T-cell (primary cell): ENCODE measurements around the gene ZNF462. TPM values are rescaled to one million over a fixed set of nuclear protein-coding genes. Genes with fewer than 3 reads are reported as not detected.

Experiments
- ATAC-seq, 4 experiments: fragments of 200-7000 bp in 3 of 4; fragments of 150-1000 bp in 1 of 4; cut with Tn5 transposase; replicated peaks in 1 of 4; 1 replicate in 3 of 4; 2 replicates in 1 of 4; pipeline ENCODE4 v1.10.0; 2021; ENCODE audit warnings: moderate library complexity in 3 of 4, mild to moderate bottlenecking in 2 of 4, moderate number of reproducible peaks in 1 of 4
- CTCF ChIA-PET, 2 donors: fragments of 300-600 bp; sonication (Branson Sonifier 250); formaldehyde crosslinking; loops; one replicate each; lab custom pipeline; 2022; ENCODE audit warnings: antibody characterized with exemption in 2 of 2; lab: Charles Lee
- POLR2A ChIA-PET, 2 donors: fragments of 300-600 bp; sonication (Branson Sonifier 250); formaldehyde crosslinking; loops; one replicate each; lab custom pipeline; 2022; ENCODE audit warnings: antibody characterized with exemption in 2 of 2; lab: Charles Lee
- DNase-seq, 35 experiments: peaks; one replicate each; pipeline versions ENCODE4 v3.0.0 to v3.0.0-alpha.2; 2013 to 2023
- H3K27ac ChIP-seq: one replicate; pipeline ENCODE4 v1.5.1; 2013; ENCODE audit warnings: low read length
- H3K27me3 ChIP-seq, 2 experiments: replicated peaks in 1 of 2; 1 replicate in 1 of 2; 2 replicates in 1 of 2; pipeline versions ENCODE4 v1.6.1 to v1.7.0; 2013; ENCODE audit warnings: low read length in 1 of 2, mixed read lengths in 1 of 2; ENCODE audit not compliant: control insufficient read depth in 2 of 2, insufficient read depth in 2 of 2; ENCODE audit errors: extremely low read depth in 1 of 2
- H3K36me3 ChIP-seq, 2 donors: 1 replicate in 1 of 2; 2 replicates in 1 of 2; pipeline versions ENCODE4 v1.6.1 to v1.7.0; 2013; ENCODE audit warnings: low read length in 1 of 2; ENCODE audit not compliant: control insufficient read depth in 2 of 2, insufficient read depth in 1 of 2; ENCODE audit errors: extremely low read depth in 1 of 2
- H3K4me1 ChIP-seq, 2 experiments: 1 replicate in 1 of 2; 2 replicates in 1 of 2; pipeline versions ENCODE4 v1.6.1 to v1.7.0; 2013; ENCODE audit warnings: low read length in 2 of 2, mixed read lengths in 1 of 2; ENCODE audit not compliant: insufficient read depth in 2 of 2, control insufficient read depth in 1 of 2; ENCODE audit errors: extremely low read depth in 1 of 2
- H3K4me3 ChIP-seq, 2 donors: 1 replicate in 1 of 2; 2 replicates in 1 of 2; pipeline versions ENCODE4 v1.5.1 to v1.7.0; 2013; ENCODE audit warnings: mild to moderate bottlenecking in 2 of 2, low read length in 1 of 2, moderate library complexity in 1 of 2; ENCODE audit not compliant: control insufficient read depth in 1 of 2; ENCODE audit errors: extremely low read depth in 1 of 2
- H3K9me3 ChIP-seq: 2 replicates; pipeline ENCODE4 v1.7.0; 2013
- H3K27ac Mint-ChIP-seq, 2 donors: one replicate each; pipeline ENCODE4 v1.8.0; 2020 to 2021; ENCODE audit warnings: mild to moderate bottlenecking in 2 of 2, mixed read lengths in 2 of 2
- H3K27me3 Mint-ChIP-seq, 2 donors: one replicate each; pipeline ENCODE4 v1.8.0; 2021 to 2022; ENCODE audit warnings: mixed read lengths in 2 of 2
- H3K36me3 Mint-ChIP-seq: one replicate; pipeline ENCODE4 v1.8.0; 2021; ENCODE audit warnings: mixed read lengths
- H3K4me1 Mint-ChIP-seq, 3 donors: one replicate each; pipeline ENCODE4 v1.8.0; 2020 to 2022; ENCODE audit warnings: mixed read lengths in 3 of 3, mild to moderate bottlenecking in 1 of 3
- H3K4me3 Mint-ChIP-seq, 3 donors: one replicate each; pipeline ENCODE4 v1.8.0; 2020 to 2022; ENCODE audit warnings: mild to moderate bottlenecking in 3 of 3, mixed read lengths in 3 of 3, moderate library complexity in 3 of 3
- H3K9me3 Mint-ChIP-seq, 3 donors: one replicate each; pipeline ENCODE4 v1.8.0; 2020 to 2022; ENCODE audit warnings: mixed read lengths in 3 of 3
- WGBS: methylation state at CpG from one replicate; pipeline ENCODE4 v1.1.5; 2013; ENCODE audit warnings: missing lambda C conversion rate; ENCODE audit not compliant: insufficient coverage; 5-methylcytosine and 5-hydroxymethylcytosine counted together
- total RNA-seq, 35 experiments: library from RNA in 6 of 35; stranded (reverse) in 6 of 35; fragments of 120-200 nt in 1 of 35; gene quantifications; one replicate each; pipeline versions ENCODE4 v1.2.1 to v1.2.4 and lab custom pipeline; 2013 to 2026

The ZNF462 gene
- total RNA-seq, 5 donors from 2014 or later (not counting 1 experiment from before 2014, with no cell fraction given), result 1.1 to 5.3 (median 2.5) TPM

DNA sequence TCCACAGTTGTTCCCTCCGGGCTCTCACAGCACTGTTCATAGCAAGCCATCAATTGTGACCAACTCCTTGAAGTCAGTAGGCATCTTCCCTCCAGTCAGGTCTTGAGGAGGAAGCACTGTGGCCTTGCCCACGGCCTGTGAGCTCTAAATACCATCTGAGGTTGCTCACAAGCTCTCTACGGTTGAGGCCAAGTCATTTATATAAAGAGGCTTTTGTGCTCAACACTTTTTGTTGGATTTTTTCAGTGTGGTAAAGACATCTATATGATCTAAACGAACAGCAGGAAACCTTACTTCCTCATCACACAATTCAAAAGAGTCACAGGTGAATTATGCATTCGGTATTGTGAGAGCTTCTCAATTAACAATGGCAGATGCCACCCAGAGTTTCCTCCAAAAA lies 97.3 kb downstream of the ZNF462 start:
- H3K9me3 ChIP-seq, result no peaks in the 10 kb centered on the region
- ChIA-PET CTCF (no interaction called here), POLR2A (interaction anchor here in 1 of 2 donors (0.6 kb wide), 1 partner anchor 124 kb away, joined by 4 read pairs; no protein-coding TSS in a partner anchor)
- peaks cover 0 to 5% (median 2%) of the 10 kb centered on the region in 3 donors for H3K9me3 Mint-ChIP-seq
- no peak overlapping the region for H3K4me3 Mint-ChIP-seq
- no peaks in the 10 kb centered on the region for H3K27me3 ChIP-seq
- no peak overlapping the region for H3K27ac Mint-ChIP-seq
- H3K36me3 Mint-ChIP-seq, result no peaks in the 10 kb centered on the region
- H3K36me3 ChIP-seq, result no peaks in the 10 kb centered on the region
- no peak overlapping the region for H3K27ac ChIP-seq
- DNase-seq (no peak), ATAC-seq (peak in 1 of 4 experiments; percentile 30)
- no CpG with 5 or more reads among the region's 5 CpGs for WGBS
- H3K4me1 ChIP-seq, result peaks cover 0 to 46% of the 10 kb centered on the region in 2 experiments
- H3K4me1 Mint-ChIP-seq, result peaks cover 4 to 34% (median 18%) of the 10 kb centered on the region in 3 donors
- H3K4me3 ChIP-seq, result no peak overlapping the region
- no peaks in the 10 kb centered on the region for H3K27me3 Mint-ChIP-seq

GRCh38 chr9:106961623-106962022 lies 98.7 kb downstream of the ZNF462 start:
- POLR2A ChIA-PET, result interaction anchor here in 1 of 2 donors (0.6 kb wide), 1 partner anchor 18 kb away, joined by 4 read pairs; no protein-coding TSS in a partner anchor
- WGBS, result 66% methylated on average over 2 of the region's 2 CpGs
- H3K27me3 Mint-ChIP-seq, result no peaks in the 10 kb centered on the region

GRCh38 chr9:106962122-106962521 lies 99.2 kb downstream of the ZNF462 start:
- H3K27me3 ChIP-seq, result no peaks in the 10 kb centered on the region
- no peak overlapping the region for H3K27ac ChIP-seq
- no peaks in the 10 kb centered on the region for H3K36me3 ChIP-seq
- Mint-ChIP-seq H3K27me3 (no peaks in the 10 kb centered on the region), H3K4me3 (no peak overlapping the region), H3K9me3 (peaks cover 0 to 5% (median 2%) of the 10 kb centered on the region in 3 donors), H3K36me3 (no peaks in the 10 kb centered on the region), H3K27ac (no peak overlapping the region), H3K4me1 (peaks cover 4 to 28% (median 19%) of the 10 kb centered on the region in 3 donors)
- H3K4me1 ChIP-seq, result peaks cover 0 to 40% of the 10 kb centered on the region in 2 experiments
- 58% methylated on average over 1 of the region's 2 CpGs for WGBS
- CTCF ChIA-PET, result no interaction called here
- POLR2A ChIA-PET, result interaction anchor here in 1 of 2 donors (0.6 kb wide), 1 partner anchor 19 kb away, joined by 4 read pairs; no protein-coding TSS in a partner anchor
- no peaks in the 10 kb centered on the region for H3K9me3 ChIP-seq
- ATAC-seq, result no peak
- H3K4me3 ChIP-seq, result no peak overlapping the region
- no peak for DNase-seq

More at GRCh38 chr9:106961623-106962022, 98.7 kb downstream of the ZNF462 start:
- Mint-ChIP-seq H3K36me3 (no peaks in the 10 kb centered on the region), H3K4me1 (peaks cover 4 to 28% (median 19%) of the 10 kb centered on the region in 3 donors), H3K4me3 (no peak overlapping the region), H3K9me3 (peaks cover 0 to 5% (median 2%) of the 10 kb centered on the region in 3 donors), H3K27ac (no peak overlapping the region)
- CTCF ChIA-PET, result no interaction called here
- H3K36me3 ChIP-seq, result no peaks in the 10 kb centered on the region
- peaks cover 0 to 40% of the 10 kb centered on the region in 2 experiments for H3K4me1 ChIP-seq
- no peaks in the 10 kb centered on the region for H3K9me3 ChIP-seq
- no peaks in the 10 kb centered on the region for H3K27me3 ChIP-seq
- no peak overlapping the region for H3K4me3 ChIP-seq
- DNase-seq, result no peak
- no peak overlapping the region for H3K27ac ChIP-seq
- ATAC-seq, result no peak

DNA sequence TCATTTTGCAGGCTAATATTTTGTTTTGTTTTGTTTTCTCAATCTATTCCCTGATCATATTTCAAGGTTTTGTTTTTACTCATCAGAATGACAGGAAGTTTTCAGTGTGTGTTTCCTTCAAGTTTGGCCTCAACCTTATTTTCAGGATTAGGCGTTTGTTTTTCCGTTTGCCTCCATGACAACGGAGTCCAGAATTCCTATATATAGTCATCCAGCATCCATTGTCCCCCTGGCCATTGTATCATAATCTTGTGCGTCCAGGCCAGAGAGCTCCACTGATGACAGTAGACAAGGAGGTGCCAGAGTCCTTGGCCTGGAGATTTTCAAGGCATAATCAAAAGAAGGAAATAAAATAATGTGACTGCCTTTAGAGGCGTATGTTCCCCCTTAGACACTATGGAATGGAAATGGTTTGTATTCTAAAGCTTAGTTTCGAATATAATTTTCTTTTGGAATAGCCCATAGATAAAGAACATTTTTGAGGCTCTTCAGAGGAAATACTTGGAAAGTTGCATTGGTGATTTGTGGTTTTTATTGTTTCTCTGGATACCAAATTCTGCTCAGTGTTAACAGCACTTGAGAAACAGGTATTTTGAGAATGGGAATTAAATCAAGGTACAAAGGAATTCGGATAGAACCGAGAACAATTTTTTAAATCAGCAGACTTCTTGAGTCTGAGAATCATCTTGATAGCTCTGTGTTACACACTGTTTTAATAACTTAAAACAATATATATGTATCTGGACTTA lies 99.8 kb downstream of the ZNF462 start:
- no peaks in the 10 kb centered on the region for H3K36me3 Mint-ChIP-seq
- WGBS, result 73% methylated on average over 4 of the region's 8 CpGs
- no peaks in the 10 kb centered on the region for H3K27me3 Mint-ChIP-seq
- no peaks in the 10 kb centered on the region for H3K36me3 ChIP-seq
- H3K27ac Mint-ChIP-seq, result no peak overlapping the region
- peaks cover 4 to 28% (median 19%) of the 10 kb centered on the region in 3 donors for H3K4me1 Mint-ChIP-seq
- no peak overlapping the region for H3K27ac ChIP-seq
- ChIA-PET POLR2A (no interaction called here), CTCF (no interaction called here)
- no peak overlapping the region for H3K4me3 ChIP-seq
- no peaks in the 10 kb centered on the region for H3K27me3 ChIP-seq
- H3K4me1 ChIP-seq, result peaks cover 0 to 40% of the 10 kb centered on the region in 2 experiments
- no peaks in the 10 kb centered on the region for H3K9me3 ChIP-seq
- peaks cover 0 to 5% (median 2%) of the 10 kb centered on the region in 3 donors for H3K9me3 Mint-ChIP-seq
- no peak for ATAC-seq
- DNase-seq, result no peak
- H3K4me3 Mint-ChIP-seq, result no peak overlapping the region

DNA sequence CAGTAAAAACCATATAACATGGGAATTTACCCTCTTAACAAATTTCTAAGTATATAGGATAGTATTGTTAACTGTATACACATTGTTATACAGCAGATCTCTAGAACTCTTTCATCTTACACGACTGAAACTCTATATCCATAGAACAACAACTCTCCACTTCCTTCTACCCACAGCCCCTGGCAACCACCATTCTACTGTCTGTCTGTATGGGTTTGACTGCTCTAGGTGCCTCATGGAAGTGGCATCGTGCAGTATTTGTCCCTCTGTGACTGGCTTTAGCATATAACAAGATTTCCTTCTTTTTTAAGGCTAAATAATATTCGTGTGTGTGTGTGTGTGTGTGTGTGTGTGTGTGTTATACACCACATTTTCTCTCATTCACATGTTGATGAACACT lies 100.7 kb downstream of the ZNF462 start:
- DNase-seq, result no peak
- H3K4me3 Mint-ChIP-seq, result peak overlapping the region in 1 of 3 donors; percentile 33
- ATAC-seq, result no peak

GRCh38 chr9:106964329-106964728 lies 101.4 kb downstream of the ZNF462 start:
- peak overlapping the region in 1 of 3 donors; percentile 33 for H3K4me3 Mint-ChIP-seq
- peak in 2 of 4 experiments; percentile 33 to 92 for ATAC-seq
- CTCF ChIA-PET, result no interaction called here

More for the DNA sequence above, 100.7 kb downstream of the ZNF462 start:
- Mint-ChIP-seq H3K4me1 (peaks cover 4 to 28% (median 19%) of the 10 kb centered on the region in 3 donors), H3K36me3 (no peaks in the 10 kb centered on the region), H3K9me3 (peaks cover 0 to 5% (median 2%) of the 10 kb centered on the region in 3 donors), H3K27me3 (no peaks in the 10 kb centered on the region), H3K27ac (no peak overlapping the region)
- H3K4me3 ChIP-seq, result no peak overlapping the region
- WGBS, result no CpG with 5 or more reads among the region's 3 CpGs
- peaks cover 0 to 40% of the 10 kb centered on the region in 2 experiments for H3K4me1 ChIP-seq
- POLR2A ChIA-PET, result no interaction called here
- CTCF ChIA-PET, result no interaction called here
- no peaks in the 10 kb centered on the region for H3K9me3 ChIP-seq
- H3K27me3 ChIP-seq, result no peaks in the 10 kb centered on the region
- H3K36me3 ChIP-seq, result no peaks in the 10 kb centered on the region
- H3K27ac ChIP-seq, result no peak overlapping the region

More at GRCh38 chr9:106964329-106964728, 101.4 kb downstream of the ZNF462 start:
- Mint-ChIP-seq H3K9me3 (peaks cover 0 to 5% (median 2%) of the 10 kb centered on the region in 3 donors), H3K27ac (no peak overlapping the region), H3K27me3 (no peaks in the 10 kb centered on the region), H3K4me1 (peaks cover 4 to 28% (median 19%) of the 10 kb centered on the region in 3 donors), H3K36me3 (no peaks in the 10 kb centered on the region)
- Histone ChIP-seq H3K4me3 (no peak overlapping the region), H3K9me3 (no peaks in the 10 kb centered on the region), H3K36me3 (no peaks in the 10 kb centered on the region), H3K4me1 (peaks cover 0 to 38% of the 10 kb centered on the region in 2 experiments), H3K27me3 (no peaks in the 10 kb centered on the region), H3K27ac (no peak overlapping the region)
- DNase-seq, result peak in 1 of 35 experiments; percentile 27
- WGBS, result no CpG with 5 or more reads among the region's 2 CpGs
- POLR2A ChIA-PET, result no interaction called here
